HG02970 (cell line): ENCODE results near the gene TCF23.
"Not testable (repeated sequence)": the region's sequence is repeated elsewhere in the genome, so short reads cannot be mapped to it uniquely, and the experiment has no call there.

Source experiments
- ATAC-seq: cut with Tn5 transposase; IDR thresholded peaks from one replicate; pipeline ENCODE4 v1.9.1; 2021; ENCODE audit warnings: mild to moderate bottlenecking, moderate library complexity, moderate number of reproducible peaks; ENCODE audit not compliant: unreplicated experiment, low FRiP score

TCF23 gene

DNA sequence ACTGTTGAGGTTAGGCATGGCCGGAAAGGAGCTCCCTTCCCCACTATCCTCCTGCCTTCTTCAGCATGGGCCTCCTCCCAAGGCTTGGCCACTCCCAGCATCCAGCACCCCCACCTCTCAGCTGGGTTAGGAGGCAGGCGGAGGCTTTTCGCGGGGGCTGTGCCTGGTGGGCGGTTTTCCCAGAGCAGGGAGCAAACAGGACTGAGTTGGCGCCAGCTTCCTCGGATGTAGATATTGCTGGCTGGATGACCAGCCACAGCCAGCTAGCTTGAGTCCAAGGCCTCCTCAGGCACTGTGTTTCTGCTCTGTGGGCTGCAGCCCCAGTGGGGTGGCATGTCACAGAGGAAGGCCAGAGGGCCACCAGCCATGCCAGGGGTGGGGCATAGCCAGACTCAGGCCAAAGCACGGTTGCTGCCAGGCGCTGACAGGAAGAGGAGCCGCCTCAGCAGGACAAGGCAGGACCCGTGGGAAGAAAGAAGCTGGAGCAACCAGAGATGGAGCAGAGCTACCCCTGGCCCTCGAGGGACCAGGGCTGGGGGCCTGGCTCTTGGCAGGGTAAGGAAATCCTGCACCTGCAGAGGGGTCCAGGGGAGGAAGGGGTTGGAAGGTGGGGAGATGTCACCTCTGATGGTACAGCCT is at the start of gene TCF23:
Gene TCF23 (plus strand): TSS at position 204 of the 639 bp plus-strand sequence. CDS start 130 bp downstream, at position 334.
- no peak for ATAC-seq

GRCh38 chr2:27099334-27099955 is 49.4 kb upstream of the TCF23 start:
- no peak for ATAC-seq

- no peak for ATAC-seq
Measured at GRCh38 chr2:27100036-27100435, 48.8 kb upstream of the TCF23 start.

GRCh38 chr2:27102329-27102728 is 46.5 kb upstream of the TCF23 start:
- ATAC-seq = no peak

DNA sequence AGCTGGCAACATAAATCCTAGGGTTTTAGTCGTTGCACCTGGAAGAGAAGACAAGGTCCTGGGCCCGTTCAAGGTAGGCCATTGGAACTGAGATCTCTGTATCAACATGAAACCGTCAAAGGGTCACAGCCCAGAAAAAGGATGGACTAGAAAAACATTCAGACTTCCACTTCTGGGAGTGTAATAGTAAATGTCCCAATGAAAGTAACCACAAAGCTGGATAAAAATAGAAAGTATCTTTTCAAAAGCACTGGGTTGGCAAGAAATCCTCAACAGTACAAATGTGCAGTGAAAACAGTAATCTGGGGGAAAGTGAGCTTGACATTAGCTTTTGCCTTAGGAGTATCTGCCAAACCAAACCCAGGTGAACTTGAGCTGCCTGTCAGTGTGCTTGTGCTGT is 42.8 kb upstream of the TCF23 start:
- ATAC-seq = no peak

DNA sequence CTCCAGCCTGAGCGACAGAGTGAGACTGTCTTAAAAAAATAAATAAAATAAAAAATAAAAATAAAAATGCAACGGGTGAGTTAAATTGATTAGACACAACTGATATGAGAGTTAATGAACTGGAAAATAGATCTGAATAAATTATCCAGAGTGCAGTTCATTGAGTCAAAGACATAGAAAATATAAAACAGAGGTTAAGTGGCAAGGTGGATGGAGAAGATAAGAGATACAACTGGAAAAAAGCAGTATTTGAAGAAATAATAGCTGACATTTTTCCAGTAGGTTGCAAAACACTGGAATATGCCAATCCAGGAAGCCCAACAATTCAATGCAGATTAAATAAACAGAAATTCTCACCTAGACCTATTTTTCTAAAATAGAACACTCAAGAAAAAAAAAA is 40.6 kb upstream of the TCF23 start:
- ATAC-seq = no peak

DNA sequence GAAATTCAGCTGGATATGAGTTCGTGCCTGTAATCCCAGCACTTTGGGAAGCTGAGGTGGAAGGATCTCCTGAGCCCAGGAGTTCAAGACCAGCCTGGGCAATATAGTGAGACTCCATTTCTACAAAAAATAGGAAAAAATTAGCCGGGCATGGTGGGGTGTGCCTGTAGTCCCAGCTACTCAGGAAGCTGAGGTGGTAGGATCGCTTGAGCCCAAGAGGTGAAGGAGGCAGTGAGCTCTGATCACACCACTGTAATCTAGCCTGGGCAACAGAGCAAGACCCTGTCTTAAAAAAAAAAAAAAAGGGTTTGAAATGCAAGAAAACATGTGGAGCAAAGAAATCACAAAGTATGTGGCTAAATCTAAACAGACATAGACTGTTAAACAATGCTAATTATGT is 39.7 kb upstream of the TCF23 start:
- no peak for ATAC-seq

DNA sequence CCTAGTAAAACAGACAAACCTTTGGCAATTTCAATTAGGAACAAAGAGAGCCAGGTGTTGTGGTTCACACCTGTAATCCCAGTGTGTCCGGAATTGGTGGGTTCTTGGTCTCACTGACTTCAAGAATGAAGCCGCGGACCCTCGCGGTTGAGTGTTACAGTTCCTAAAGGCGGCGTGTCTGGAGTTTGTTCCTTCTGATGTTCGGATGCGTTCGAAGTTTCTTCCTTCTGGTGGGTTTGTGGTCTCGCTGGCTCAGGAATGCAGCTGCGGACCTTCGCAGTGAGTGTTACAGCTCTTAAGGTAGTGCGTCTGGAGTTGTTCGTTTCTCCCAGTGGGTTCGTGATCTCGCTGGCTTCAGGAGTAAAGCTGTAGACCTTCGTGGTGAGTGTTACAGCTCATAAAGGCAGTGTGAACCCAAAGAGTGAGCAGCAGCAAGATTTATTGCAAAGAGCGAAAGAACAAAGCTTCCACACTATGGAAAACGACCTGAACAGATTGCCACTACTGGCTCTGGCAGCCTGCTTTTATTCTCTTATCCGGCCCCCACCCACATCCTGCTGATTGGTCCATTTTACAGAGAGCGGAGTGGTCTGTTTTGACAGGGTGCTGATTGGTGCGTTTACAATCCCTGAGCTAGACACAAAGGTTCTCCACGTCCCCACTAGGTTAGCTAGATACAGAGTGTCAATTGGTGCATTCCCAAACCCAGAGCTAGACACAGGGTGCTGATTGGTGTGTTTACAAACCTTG is 38.0 kb upstream of the TCF23 start:
- not testable (repeated sequence) for ATAC-seq

- not testable (repeated sequence) for ATAC-seq
Measured at GRCh38 chr2:27111392-27112078, 37.3 kb upstream of the TCF23 start.

DNA sequence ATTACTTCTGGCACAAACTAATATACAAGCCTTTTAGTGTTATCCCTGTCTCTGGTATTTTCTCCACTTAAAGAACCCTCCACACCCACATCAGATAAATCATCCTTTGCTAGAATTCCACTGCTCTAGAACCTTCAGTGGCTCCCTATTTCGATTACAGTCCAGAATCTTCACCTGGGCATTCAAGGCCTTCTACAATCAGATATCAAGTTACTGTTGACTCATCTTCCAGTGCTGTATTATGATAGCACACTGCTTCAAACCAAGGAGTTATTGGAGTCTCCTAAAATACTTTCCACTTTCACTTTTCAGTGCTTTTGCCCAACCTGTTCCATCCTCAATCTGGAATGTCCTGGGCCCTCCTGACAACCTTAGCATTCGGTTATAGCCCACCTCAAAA is 33.3 kb upstream of the TCF23 start:
- ATAC-seq = no peak

GRCh38 chr2:27117995-27118524 is 30.7 kb upstream of the TCF23 start:
- no peak for ATAC-seq

- no peak for ATAC-seq
Measured at GRCh38 chr2:27118525-27119329, 30.1 kb upstream of the TCF23 start, which contains the start of gene CGREF1. TSS of gene CGREF1 (minus strand) at chr2:27119128. CDS start at chr2:27104366, 14,762 bp downstream.

DNA sequence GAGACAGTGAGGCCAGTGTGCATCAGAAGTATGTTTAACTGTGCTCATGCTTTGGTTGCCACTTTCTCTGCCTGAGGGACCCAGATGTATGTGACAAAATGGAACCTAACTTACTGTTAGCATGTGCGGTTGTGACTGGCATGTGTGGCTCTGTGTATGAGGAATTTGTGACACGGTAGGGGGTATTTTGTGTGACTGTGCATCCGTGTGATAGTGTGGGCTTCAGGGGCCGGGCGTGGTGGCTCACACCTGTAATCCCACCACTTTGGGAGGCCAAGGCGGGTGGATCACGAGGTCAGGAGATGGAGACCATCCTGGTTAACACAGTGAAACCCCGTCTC is 29.5 kb upstream of the TCF23 start:
- not testable (repeated sequence) for ATAC-seq

GRCh38 chr2:27121906-27122305 is 26.9 kb upstream of the TCF23 start:
- no peak for ATAC-seq

DNA sequence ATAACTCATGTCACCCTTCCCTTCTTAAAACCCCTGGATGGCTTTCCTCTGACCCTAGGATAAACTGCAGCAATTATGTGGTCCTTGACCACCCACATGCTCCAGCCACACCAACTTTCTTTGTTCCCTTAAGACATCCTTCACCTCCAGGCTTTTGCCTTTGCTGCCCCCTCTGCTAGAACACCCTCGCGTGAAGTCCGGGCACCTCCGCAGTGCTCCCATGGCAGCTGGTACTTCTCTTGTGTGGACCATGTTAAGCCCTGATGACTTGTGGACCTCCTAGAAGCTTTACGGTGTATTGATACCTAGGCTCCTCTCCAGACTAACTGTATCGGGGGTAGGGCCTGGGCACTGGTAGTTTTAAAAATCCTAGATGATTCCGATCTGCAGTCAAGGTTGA is 26.0 kb upstream of the TCF23 start:
- no peak for ATAC-seq

DNA sequence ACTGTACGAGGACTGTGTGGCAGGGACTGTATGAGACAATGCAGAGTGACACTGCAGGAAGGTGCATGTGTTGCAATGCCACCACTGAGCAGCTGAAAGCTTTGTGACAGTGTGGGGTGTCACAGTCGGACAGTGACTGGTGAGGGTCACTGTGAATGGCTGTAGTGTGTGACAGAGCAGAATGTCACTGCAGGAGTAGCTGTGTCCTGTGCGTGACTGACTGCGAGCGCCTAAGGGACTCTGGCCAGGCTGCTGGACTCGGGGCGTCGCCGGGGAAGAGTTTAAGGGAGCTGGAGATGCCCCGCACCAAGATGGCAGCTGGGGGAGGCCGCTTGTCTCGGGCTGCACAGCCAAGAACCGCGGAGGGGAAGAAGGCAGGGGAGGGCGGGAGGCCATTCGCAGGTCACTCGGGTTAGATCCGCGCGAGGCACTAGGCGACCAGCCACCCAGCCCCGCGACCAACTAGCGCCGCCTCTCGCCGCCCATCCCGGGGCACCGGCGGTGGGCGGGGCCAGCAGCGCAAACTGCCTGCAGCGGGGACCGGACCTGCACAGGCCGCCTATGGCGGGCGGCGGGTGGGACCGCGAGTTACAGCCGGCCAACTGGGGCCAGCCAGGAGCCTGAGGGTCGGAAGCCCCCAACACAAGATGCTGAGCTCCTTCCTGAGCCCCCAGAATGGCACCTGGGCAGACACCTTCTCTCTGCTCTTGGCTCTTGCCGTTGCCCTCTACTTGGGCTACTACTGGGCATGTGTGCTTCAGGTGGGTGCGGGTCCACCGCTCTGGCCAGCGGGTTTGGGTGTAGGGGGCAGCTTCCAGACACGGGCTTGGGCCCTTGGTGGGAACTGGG is 25.3 kb upstream of the TCF23 start, which contains the start of gene ABHD1:
Gene ABHD1 (plus strand): TSS at position 514 of the 849 bp plus-strand sequence. CDS start 134 bp downstream, at position 648.
- ATAC-seq = no peak

DNA sequence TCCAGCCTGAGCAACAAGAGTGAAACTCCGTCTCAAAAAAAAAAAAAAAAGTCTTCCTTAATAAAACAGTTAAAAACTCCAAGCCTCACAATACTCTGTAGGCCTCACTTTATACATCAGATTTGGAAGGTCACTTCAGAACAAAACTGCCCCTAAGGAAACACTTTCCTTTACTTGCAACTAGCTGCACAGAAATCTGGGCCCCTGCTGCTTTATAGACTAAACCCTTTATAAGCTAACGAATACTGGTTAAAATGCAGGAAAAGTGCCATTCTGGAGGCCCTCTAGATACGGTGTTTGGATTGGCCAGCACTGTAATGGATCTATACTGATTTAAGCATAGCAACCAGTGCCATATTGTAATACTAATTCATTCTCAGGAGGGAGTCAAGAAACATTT is 23.7 kb upstream of the TCF23 start:
- no peak for ATAC-seq

GRCh38 chr2:27126252-27126710 is 22.5 kb upstream of the TCF23 start:
- no peak for ATAC-seq
